HUES48 (cell line): ENCODE results near the gene NACC2.
"Not testable (repeated sequence)": the region's sequence is repeated elsewhere in the genome, so short reads cannot be mapped to it uniquely, and the experiment has no call there.

ENCODE experiments used
- H3K27ac ChIP-seq: one replicate; pipeline ENCODE4 v1.7.0; 2013; ENCODE audit warnings: low read depth, low read length, inconsistent platforms
- H3K27me3 ChIP-seq: 2 replicates; pipeline ENCODE4 v1.6.1; 2013; ENCODE audit warnings: mild to moderate bottlenecking, low read length; ENCODE audit not compliant: control insufficient read depth, insufficient read depth
- H3K36me3 ChIP-seq: 2 replicates; pipeline ENCODE4 v1.6.1; 2013; ENCODE audit warnings: low read length; ENCODE audit not compliant: control insufficient read depth, insufficient read depth
- H3K4me1 ChIP-seq: 2 replicates; pipeline ENCODE4 v1.6.1; 2013; ENCODE audit warnings: mild to moderate bottlenecking, low read length; ENCODE audit not compliant: control insufficient read depth, insufficient read depth
- H3K4me3 ChIP-seq: 2 replicates; pipeline ENCODE4 v1.5.1; 2013; ENCODE audit warnings: mild to moderate bottlenecking, low read depth, low read length
- H3K9ac ChIP-seq: 2 replicates; pipeline ENCODE4 v1.6.1; 2013; ENCODE audit warnings: mild to moderate bottlenecking, low read depth, low read length, moderate library complexity
- H3K9me3 ChIP-seq: 2 replicates; pipeline ENCODE4 v1.6.1; 2013; ENCODE audit warnings: low read length; ENCODE audit not compliant: control insufficient read depth, insufficient read depth

The NACC2 gene

DNA sequence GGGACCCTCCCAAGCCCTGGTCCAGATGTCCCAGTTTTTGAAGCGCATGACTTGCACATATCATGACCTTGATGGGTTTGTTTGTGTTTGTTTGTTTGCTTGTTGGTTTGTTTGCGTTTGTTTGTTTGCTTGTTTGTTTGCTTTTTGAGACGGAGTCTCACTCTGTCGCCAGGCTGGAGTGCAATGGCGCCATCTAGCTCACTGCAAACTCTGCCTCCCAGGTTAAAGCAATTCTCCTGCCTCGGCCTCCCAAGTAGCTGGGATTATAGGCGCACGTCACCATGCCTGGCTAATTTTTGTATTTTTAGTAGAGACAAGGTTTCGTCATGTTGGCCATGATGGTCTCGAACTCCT, 120.9 kb downstream of the NACC2 start:
- Histone ChIP-seq H3K4me1 (peaks cover under 1% of the 10 kb centered on the region), H3K27me3 (no peaks in the 10 kb centered on the region), H3K9ac (no peak overlapping the region), H3K9me3 (no peaks in the 10 kb centered on the region), H3K27ac (no peak overlapping the region), H3K36me3 (no peaks in the 10 kb centered on the region), H3K4me3 (no peak overlapping the region)

DNA sequence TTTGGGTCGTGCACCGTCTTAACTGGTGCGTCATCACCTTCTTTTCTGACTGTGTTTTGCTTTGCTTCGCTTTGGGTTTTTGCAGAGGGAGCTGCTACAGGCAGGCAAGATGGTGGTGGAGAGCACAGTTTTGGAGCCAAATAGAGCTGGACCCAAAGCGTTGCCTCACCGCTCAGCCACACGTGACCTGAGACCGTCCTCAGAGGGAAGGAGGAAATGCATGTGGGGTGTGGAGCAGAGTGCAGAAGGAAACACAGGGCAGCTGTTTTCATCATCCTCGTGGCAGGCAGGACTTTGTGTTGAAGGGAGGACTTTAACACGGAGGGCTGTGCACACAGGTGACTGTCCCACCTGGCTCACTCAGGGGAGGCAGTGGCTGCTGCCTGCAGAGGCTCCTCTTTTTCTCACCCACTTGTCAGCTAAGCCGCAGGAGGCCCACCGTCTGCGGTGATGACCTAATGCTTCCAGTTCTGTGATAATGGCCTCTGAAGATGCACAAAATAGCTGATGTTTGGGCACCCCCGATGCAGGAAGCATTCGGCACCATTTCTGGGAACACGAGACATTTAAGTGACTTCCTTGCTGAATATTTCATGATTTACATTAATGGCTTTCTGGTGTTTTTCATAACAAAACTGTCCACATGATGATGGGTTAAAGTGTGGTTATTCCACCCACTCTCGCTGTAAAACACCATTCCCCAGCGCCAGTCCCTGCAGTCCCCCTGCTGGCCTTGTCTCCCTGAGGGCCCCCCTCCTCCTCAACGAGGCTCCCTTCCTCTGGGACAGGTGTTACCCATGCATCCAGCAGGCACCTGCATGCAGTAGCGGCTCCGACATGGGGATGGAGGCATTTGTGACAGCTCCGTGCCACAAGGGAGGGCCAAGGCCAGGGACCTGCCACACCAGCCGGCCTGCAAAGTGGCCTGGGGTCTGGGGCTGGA, 121.5 kb downstream of the NACC2 start:
- Histone ChIP-seq H3K9me3 (no peaks in the 10 kb centered on the region), H3K4me1 (peaks cover 7% of the 10 kb centered on the region), H3K27ac (no peak overlapping the region), H3K27me3 (no peaks in the 10 kb centered on the region), H3K4me3 (no peak overlapping the region), H3K36me3 (no peaks in the 10 kb centered on the region), H3K9ac (no peak overlapping the region)

DNA sequence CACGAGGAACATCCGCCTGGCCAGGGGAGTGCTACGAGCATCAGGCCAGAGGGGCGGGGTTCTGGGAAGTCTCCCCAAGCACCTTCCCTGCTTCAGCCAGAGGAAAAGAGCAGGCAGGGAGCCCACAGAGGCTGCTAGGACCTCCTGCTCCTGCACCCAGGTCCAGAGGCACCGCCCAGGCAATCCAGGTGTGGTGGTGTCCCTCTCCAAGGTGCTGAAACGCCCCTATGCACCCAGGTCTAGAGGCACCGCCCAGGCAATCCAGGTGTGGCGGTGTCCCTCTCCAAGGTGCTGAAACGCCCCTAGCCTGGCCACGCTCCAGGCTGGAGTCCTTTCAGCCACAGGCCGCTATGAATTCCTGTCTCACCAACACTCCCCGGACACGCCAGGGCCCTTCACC, 123.2 kb downstream of the NACC2 start:
- peaks cover 16% of the 10 kb centered on the region for H3K4me1 ChIP-seq
- H3K9me3 ChIP-seq = no peaks in the 10 kb centered on the region
- no peaks in the 10 kb centered on the region for H3K27me3 ChIP-seq
- H3K27ac ChIP-seq = no peak overlapping the region
- no peak overlapping the region for H3K9ac ChIP-seq
- no peak overlapping the region for H3K4me3 ChIP-seq
- H3K36me3 ChIP-seq = no peaks in the 10 kb centered on the region

DNA sequence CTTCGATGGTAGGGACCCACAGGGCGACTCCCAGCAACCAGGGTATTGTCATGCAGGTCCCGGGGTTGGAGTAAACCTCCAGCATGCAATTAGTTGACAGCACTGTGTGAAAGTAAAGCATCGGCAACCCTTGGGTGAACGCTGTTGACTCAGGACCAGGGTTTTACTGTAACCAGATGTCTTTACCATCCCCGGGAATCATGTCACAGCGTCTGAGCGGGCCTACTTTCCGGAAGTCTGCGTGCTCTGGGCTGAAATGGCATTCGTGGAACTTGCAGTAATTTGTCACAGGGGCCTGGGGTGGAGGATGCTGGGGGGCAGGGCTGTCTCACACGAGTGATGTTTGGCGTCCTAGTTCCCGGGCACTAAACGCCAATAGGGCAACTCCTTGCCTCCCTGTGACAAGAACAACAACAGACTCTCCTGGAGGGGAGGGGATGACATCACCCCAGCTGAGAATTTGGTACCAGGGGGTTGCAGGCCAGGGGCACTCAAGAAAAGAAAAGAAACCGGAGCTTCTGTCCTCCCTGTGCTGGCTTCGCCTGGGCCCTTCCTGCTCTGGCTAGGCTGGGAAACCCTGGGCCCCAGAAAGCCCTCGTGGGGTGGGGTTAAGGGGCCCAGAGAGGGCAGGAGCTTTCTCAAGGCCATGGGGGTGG, 123.8 kb downstream of the NACC2 start:
- H3K9me3 ChIP-seq = no peaks in the 10 kb centered on the region
- no peaks in the 10 kb centered on the region for H3K27me3 ChIP-seq
- H3K36me3 ChIP-seq = no peaks in the 10 kb centered on the region
- peaks cover 16% of the 10 kb centered on the region for H3K4me1 ChIP-seq
- no peak overlapping the region for H3K9ac ChIP-seq
- no peak overlapping the region for H3K4me3 ChIP-seq
- H3K27ac ChIP-seq = no peak overlapping the region

DNA sequence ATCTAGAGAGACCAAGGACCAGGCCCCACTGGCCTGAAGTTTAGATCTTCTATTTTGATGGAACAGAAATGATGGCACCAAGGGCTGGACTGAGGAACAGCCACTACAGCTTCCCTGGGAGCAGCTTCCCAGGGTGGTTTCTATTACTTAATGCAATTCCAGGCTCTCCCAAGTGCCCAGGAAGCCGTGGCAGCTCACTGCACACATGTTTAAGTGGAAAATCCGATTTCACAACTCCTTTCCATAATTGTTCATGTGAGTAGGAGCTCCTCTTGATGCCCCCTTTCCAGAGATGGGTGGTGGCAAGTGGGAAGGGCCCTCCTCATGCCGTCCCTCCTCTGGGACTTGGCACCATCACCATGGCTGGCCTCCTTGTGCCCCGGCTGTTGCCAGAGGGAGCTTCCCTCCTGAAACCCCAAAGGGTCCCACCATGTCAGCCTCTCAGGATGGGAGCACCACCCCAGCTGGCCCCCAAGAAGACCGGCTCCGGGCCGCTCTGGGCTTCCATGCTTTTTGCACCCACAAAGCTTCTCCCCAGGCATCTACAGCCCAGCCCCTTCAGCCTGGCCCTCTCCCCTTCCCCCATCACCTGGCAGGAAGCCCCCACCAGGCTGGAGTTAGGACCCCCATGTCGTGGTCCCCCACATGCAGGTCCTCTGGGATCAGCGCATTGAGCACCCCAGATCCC, 124.8 kb downstream of the NACC2 start:
- no peak overlapping the region for H3K4me3 ChIP-seq
- H3K9ac ChIP-seq = no peak overlapping the region
- H3K9me3 ChIP-seq = no peaks in the 10 kb centered on the region
- H3K27ac ChIP-seq = no peak overlapping the region
- peaks cover 16% of the 10 kb centered on the region for H3K4me1 ChIP-seq
- no peaks in the 10 kb centered on the region for H3K36me3 ChIP-seq
- H3K27me3 ChIP-seq = no peaks in the 10 kb centered on the region

DNA sequence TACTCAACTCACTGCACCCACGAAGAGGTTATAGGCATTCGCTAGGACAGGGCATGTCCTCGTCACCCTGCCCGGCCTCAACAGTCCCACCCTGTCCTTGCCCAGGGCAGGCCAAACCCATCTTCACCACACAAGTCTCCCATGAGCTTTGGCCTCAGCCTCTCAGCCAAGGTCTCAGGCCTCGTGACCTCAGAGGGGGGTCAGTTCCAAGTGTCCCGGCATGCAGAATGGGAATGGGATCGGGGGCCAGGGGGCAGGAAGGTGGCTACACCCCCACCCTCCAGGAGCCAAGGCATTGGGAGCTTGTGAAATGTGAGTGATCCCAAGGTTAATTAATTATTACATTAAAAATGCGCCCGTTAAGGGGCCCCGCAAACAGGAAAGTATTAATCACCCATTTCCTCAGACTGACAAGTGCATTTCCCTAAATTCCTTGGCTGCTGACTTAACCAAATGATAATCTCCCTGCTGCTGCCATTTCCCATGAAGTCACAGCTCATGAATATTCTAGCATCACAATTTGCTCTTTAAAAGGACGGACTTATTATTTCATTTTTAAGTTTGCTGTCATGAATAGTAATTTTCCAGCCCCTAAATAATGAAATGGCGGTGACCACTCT, 125.9 kb downstream of the NACC2 start:
- Histone ChIP-seq H3K27me3 (no peaks in the 10 kb centered on the region), H3K4me3 (no peak overlapping the region), H3K27ac (no peak overlapping the region), H3K36me3 (no peaks in the 10 kb centered on the region), H3K4me1 (peaks cover 16% of the 10 kb centered on the region), H3K9ac (no peak overlapping the region), H3K9me3 (no peaks in the 10 kb centered on the region)

DNA sequence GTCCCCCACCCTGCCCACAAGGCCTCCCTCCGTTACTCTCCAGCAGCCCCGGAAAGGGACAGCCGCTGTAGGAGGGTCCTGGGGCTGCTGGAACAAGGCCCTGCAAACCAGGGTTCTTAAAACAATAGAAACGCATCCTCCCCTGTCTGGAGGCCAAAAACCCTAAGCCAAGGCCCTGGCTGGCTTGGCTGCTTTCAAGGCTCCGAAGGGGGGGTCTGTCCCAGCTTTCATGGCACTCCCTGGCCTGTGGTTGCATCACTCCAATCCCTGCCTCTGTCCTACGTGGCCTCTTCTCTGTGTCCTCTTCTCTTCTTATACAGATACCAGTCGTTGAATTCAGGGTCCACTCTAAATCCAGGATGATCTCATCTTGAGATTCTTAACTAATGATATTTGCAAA, 126.5 kb downstream of the NACC2 start:
- Histone ChIP-seq H3K4me1 (peaks cover 16% of the 10 kb centered on the region), H3K36me3 (no peaks in the 10 kb centered on the region), H3K4me3 (no peak overlapping the region), H3K27ac (no peak overlapping the region), H3K9ac (no peak overlapping the region), H3K27me3 (no peaks in the 10 kb centered on the region), H3K9me3 (no peaks in the 10 kb centered on the region)

DNA sequence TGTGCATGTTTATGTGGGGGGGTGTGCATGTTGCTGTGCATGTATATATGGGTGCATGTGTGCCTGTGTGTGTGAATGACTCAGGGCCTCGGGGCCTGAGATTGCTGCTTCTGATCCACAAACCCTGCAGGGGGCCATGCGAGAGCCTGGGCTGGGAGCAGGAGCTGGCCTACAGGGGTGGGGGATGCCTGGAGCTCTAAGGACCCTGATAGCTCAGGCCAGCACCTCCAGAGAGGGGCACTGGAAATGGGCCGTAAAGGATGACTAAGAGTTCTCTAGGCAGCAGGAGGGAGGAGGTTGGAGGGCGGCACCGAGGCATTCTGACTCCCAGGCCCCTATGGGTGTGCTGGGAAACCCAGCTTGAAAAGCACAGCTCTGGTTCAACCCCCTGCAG, 127.0 kb downstream of the NACC2 start:
- H3K27me3 ChIP-seq = no peaks in the 10 kb centered on the region
- H3K9me3 ChIP-seq = no peaks in the 10 kb centered on the region
- no peak overlapping the region for H3K9ac ChIP-seq
- H3K36me3 ChIP-seq = no peaks in the 10 kb centered on the region
- peaks cover 16% of the 10 kb centered on the region for H3K4me1 ChIP-seq
- no peak overlapping the region for H3K4me3 ChIP-seq
- no peak overlapping the region for H3K27ac ChIP-seq

DNA sequence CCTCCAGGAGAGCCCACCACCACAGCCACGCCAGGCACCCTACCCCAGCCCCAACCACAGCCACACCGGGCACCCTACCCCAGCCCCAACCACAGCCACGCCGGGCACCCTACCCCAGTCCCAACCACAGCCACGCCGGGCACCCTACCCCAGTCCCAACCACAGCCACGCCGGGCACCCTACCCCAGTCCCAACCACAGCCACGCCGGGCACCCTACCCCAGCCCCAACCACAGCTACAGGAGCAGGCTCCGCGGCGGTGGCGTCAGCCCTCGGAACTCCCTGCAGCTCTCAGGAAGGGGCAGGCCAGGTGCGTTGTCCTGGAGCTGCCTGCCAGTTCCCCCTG, 128.2 kb downstream of the NACC2 start:
- H3K36me3 ChIP-seq, H3K27ac ChIP-seq, H3K4me3 ChIP-seq, H3K27me3 ChIP-seq, H3K9ac ChIP-seq, H3K9me3 ChIP-seq: not testable (repeated sequence)
- H3K4me1 ChIP-seq = peaks cover 16% of the 10 kb centered on the region

DNA sequence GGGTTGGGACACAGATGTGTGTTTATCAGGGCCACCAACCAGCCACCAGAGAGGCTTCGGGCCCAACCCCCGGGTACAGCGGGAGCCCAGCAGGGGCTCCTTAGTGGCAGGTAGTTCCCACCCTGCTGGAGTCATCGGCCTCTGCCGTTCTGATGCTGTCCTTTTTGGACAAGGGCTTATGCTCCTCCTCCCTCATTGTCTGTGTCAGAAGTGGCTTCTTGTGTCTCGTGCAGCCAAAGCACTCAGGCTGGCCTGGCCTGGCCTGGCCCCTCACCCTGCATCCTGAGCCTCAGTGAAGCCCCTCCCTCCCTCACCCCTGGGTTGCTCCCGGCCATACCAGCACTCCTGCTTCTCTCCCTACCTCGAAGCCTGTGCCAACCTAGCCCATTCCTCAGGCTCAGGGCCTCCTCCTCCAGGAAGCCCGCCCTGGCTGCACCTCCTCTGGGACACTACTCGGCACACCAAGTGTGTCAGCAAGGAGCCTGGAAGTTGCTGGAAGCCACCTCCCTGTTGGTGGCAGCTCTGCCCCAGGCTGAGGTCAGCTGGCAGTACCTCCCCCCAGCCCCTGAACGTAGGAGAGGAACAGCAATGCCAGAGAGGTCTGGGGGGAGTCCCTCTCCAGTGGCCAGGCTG, 129.8 kb downstream of the NACC2 start:
- Histone ChIP-seq H3K9me3 (no peaks in the 10 kb centered on the region), H3K27me3 (no peaks in the 10 kb centered on the region), H3K4me3 (no peak overlapping the region), H3K36me3 (no peaks in the 10 kb centered on the region), H3K4me1 (peaks cover 17% of the 10 kb centered on the region), H3K9ac (no peak overlapping the region), H3K27ac (no peak overlapping the region)
